Fibroblast of lung (primary cell): Measurements from ENCODE around the gene HLF. TPM values are rescaled to one million over a fixed set of nuclear protein-coding genes. Genes with fewer than 3 reads are reported as not detected.

Experiments used
- DNase-seq, 2 donors: peaks; one replicate each; pipeline versions ENCODE4 v3.0.0 to v3.0.0-alpha.2; 2010; ENCODE audit warnings: low read depth in 2 of 2
- H2AFZ ChIP-seq: 2 replicates; pipeline ENCODE4 v1.5.1; 2012; ENCODE audit warnings: low read length, control low read depth, inconsistent platforms
- H3K27ac ChIP-seq: 2 replicates; pipeline ENCODE4 v1.5.1; 2011; ENCODE audit warnings: low read length, control low read depth; ENCODE audit not compliant: insufficient read depth
- H3K27me3 ChIP-seq: 2 replicates; pipeline ENCODE4 v1.5.1; 2011; ENCODE audit warnings: mild to moderate bottlenecking, low read length; ENCODE audit not compliant: control insufficient read depth, insufficient read depth
- H3K36me3 ChIP-seq: 2 replicates; pipeline ENCODE4 v1.5.1; 2011; ENCODE audit warnings: low read length; ENCODE audit not compliant: control insufficient read depth, insufficient read depth
- H3K4me1 ChIP-seq: 2 replicates; pipeline ENCODE4 v1.5.1; 2011; ENCODE audit warnings: low read length; ENCODE audit not compliant: control insufficient read depth, insufficient read depth; ENCODE audit errors: extremely low read depth
- H3K4me2 ChIP-seq: 2 replicates; pipeline ENCODE4 v1.5.1; 2011; ENCODE audit warnings: low read length, control low read depth; ENCODE audit not compliant: insufficient read depth; ENCODE audit errors: extremely low read depth
- H3K4me3 ChIP-seq, 4 experiments: fragments of 200-600 bp in 1 of 4; sonication (generic) in 1 of 4; replicated peaks in 1 of 4; 2 replicates each; pipeline ENCODE4 v1.5.1; 2011 to 2016; ENCODE audit warnings: low read length in 4 of 4, low read depth in 3 of 4, mild to moderate bottlenecking in 3 of 4, control low read depth in 2 of 4, inconsistent platforms in 1 of 4, mixed read lengths in 1 of 4; ENCODE audit not compliant: insufficient read depth in 1 of 4; ENCODE audit errors: control extremely low read depth in 1 of 4
- H3K79me2 ChIP-seq: 2 replicates; pipeline ENCODE4 v1.5.1; 2012; ENCODE audit warnings: mild to moderate bottlenecking, low read length, inconsistent platforms; ENCODE audit not compliant: control insufficient read depth, insufficient read depth
- H3K9ac ChIP-seq: 2 replicates; pipeline ENCODE4 v1.5.1; 2011; ENCODE audit warnings: mild to moderate bottlenecking, low read length, control low read depth; ENCODE audit not compliant: insufficient read depth
- H3K9me3 ChIP-seq: 2 replicates; pipeline ENCODE4 v1.5.1; 2012; ENCODE audit warnings: low read depth, low read length; ENCODE audit not compliant: control insufficient read depth, insufficient read depth
- H4K20me1 ChIP-seq: 2 replicates; pipeline ENCODE4 v1.5.1; 2011; ENCODE audit warnings: low read length; ENCODE audit not compliant: control insufficient read depth, insufficient read depth; ENCODE audit errors: extremely low read depth
- CTCF ChIP-seq, 2 donors: IDR thresholded peaks in 1 of 2; conservative IDR thresholded peaks in 1 of 2; 1 replicate in 1 of 2; 2 replicates in 1 of 2; pipeline ENCODE4 v1.5.1; 2011 to 2012; ENCODE audit warnings: low read length in 2 of 2, control low read depth in 1 of 2, inconsistent platforms in 1 of 2, low read depth in 1 of 2, mild to moderate bottlenecking in 1 of 2
- EZH2 ChIP-seq: IDR thresholded peaks from 2 replicates; pipeline ENCODE4 v1.5.1; 2012; ENCODE audit warnings: low read length, control low read depth, mild to moderate bottlenecking; ENCODE audit errors: missing control alignments
- polyA plus RNA-seq, 2 donors: library from polyadenylated mRNA; depleted of rRNA in 1 of 2; stranded (reverse) in 1 of 2; unstranded in 1 of 2; fragments of >200 nt; gene quantifications; 2 replicates each; pipeline ENCODE4 v1.2.1, GENCODE V29; 2011 to 2012; ENCODE audit warnings: missing spikeins in 1 of 2
- total RNA-seq: library from RNA; depleted of rRNA; stranded (reverse); fragments of >200 nt; gene quantifications from 2 replicates; pipeline ENCODE4 v1.2.1, GENCODE V29; 2014

HLF gene
- total and polyA plus RNA-seq, 2 donors (not counting 1 experiment from before 2014, with no cell fraction given), result 0.17 to 0.69 TPM

GRCh38 chr17:55354010-55354409 lies 89.2 kb downstream of the HLF start:
- Histone ChIP-seq H2AFZ (no peak overlapping the region), H3K79me2 (no peaks in the 10 kb centered on the region), H3K4me1 (no peaks in the 10 kb centered on the region), H3K4me2 (no peak overlapping the region), H4K20me1 (no peaks in the 10 kb centered on the region), H3K9me3 (no peaks in the 10 kb centered on the region), H3K36me3 (no peaks in the 10 kb centered on the region), H3K27ac (no peak overlapping the region), H3K27me3 (no peaks in the 10 kb centered on the region), H3K9ac (no peak overlapping the region), H3K4me3 (no peak overlapping the region)
- DNase-seq, result no peak
- TF ChIP-seq EZH2, result no peak
- TF ChIP-seq CTCF (conservative IDR thresholded peaks at IDR 0.05 in 1 of 2, IDR thresholded peaks at IDR 0.05 in 1 of 2; ENCODE audit: low read depth in 1 of 2, low read length in 2 of 2), result no peak

GRCh38 chr17:55354941-55355340 lies 90.2 kb downstream of the HLF start:
- Histone ChIP-seq H3K9ac (no peak overlapping the region), H4K20me1 (no peaks in the 10 kb centered on the region), H3K27me3 (no peaks in the 10 kb centered on the region), H3K27ac (no peak overlapping the region), H3K4me2 (no peak overlapping the region), H3K9me3 (no peaks in the 10 kb centered on the region), H3K79me2 (no peaks in the 10 kb centered on the region), H3K4me1 (no peaks in the 10 kb centered on the region), H2AFZ (no peak overlapping the region), H3K36me3 (no peaks in the 10 kb centered on the region), H3K4me3 (no peak overlapping the region)
- no peak for TF ChIP-seq CTCF (conservative IDR thresholded peaks at IDR 0.05 in 1 of 2, IDR thresholded peaks at IDR 0.05 in 1 of 2; ENCODE audit: low read depth in 1 of 2, low read length in 2 of 2)
- no peak for TF ChIP-seq EZH2
- no peak for DNase-seq

GRCh38 chr17:55356434-55357328 lies 91.9 kb downstream of the HLF start:
- H3K27ac ChIP-seq, result no peak overlapping the region
- H3K4me1 ChIP-seq, result no peaks in the 10 kb centered on the region
- H3K4me2 ChIP-seq, result no peak overlapping the region
- no peaks in the 10 kb centered on the region for H3K27me3 ChIP-seq
- H2AFZ ChIP-seq, result no peak overlapping the region
- no peak overlapping the region for H3K9ac ChIP-seq
- H4K20me1 ChIP-seq, result no peaks in the 10 kb centered on the region
- no peaks in the 10 kb centered on the region for H3K36me3 ChIP-seq
- H3K9me3 ChIP-seq, result no peaks in the 10 kb centered on the region
- H3K79me2 ChIP-seq, result no peaks in the 10 kb centered on the region
- DNase-seq, result peak; percentile 42 to 71
- TF ChIP-seq EZH2, result no peak
- peak; percentile 77 to 90 for TF ChIP-seq CTCF (conservative IDR thresholded peaks at IDR 0.05 in 1 of 2, IDR thresholded peaks at IDR 0.05 in 1 of 2; ENCODE audit: low read depth in 1 of 2, low read length in 2 of 2)
- no peak overlapping the region for H3K4me3 ChIP-seq
